ENCODE results near the gene IGF2R. TPM values are rescaled to one million over a fixed set of nuclear protein-coding genes. Genes with fewer than 3 reads are reported as not detected.

Gene IGF2R
- total RNA-seq, 1 experiment from 2014 or later, result 31.5 TPM

- ATAC-seq, result no peak
These were observed 9.5 kb upstream of the IGF2R start for GRCh38 chr6:159959165-159959975.

GRCh38 chr6:159959976-159960384 is 8.9 kb upstream of the IGF2R start:
- H3K27me3 ChIP-seq (ENCODE audit: low read length), result no peaks in the 10 kb centered on the region
- intact Hi-C loops (cut with micrococcal nuclease), result no loop called here
- H3K4me3 ChIP-seq (ENCODE audit: low read length), result no peak overlapping the region
- ATAC-seq (no peak), DNase-seq (no peak)
- H3K4me2 ChIP-seq (ENCODE audit: low read length), result no peak overlapping the region
- H3K27ac ChIP-seq (ENCODE audit: low read length), result no peak overlapping the region
- no peaks in the 10 kb centered on the region for H3K79me2 ChIP-seq (ENCODE audit: low read length)
- H3K9me2 ChIP-seq (replicated peaks; ENCODE audit: low read length), result no peaks in the 10 kb centered on the region
- H4K20me1 ChIP-seq (ENCODE audit: low read length), result no peaks in the 10 kb centered on the region
- no peaks in the 10 kb centered on the region for H3F3A ChIP-seq (ENCODE audit: low read length, unreplicated experiment)
- H3K9ac ChIP-seq (ENCODE audit: low read length), result no peak overlapping the region
- BruUV-seq (replicated peaks), result no TSS peak
- H3K9me3 ChIP-seq (ENCODE audit: low read length), result no peaks in the 10 kb centered on the region
- H3K36me3 ChIP-seq (ENCODE audit: low read depth, low read length), result no peaks in the 10 kb centered on the region
- ChIA-PET CTCF (no interaction called here), POLR2A (ENCODE audit: unreplicated experiment) (interaction anchor here (0.6 kb wide), 1 partner anchor 9 kb away, joined by 3 read pairs; no protein-coding TSS in a partner anchor)
- TF ChIP-seq EZH2phosphoT487 (IDR thresholded peaks at IDR 0.05; ENCODE audit: borderline replicate concordance, low read length) (no peak), EZH2 (IDR thresholded peaks at IDR 0.05; ENCODE audit: low read length, unreplicated experiment) (no peak), CTCF (conservative IDR thresholded peaks at IDR 0.05; ENCODE audit: low read depth, low read length) (no peak)
- H2AFZ ChIP-seq (ENCODE audit: low read length), result no peak overlapping the region
- peaks cover 12% of the 10 kb centered on the region for H3K4me1 ChIP-seq (ENCODE audit: insufficient read depth, low read length)

More at GRCh38 chr6:159959165-159959975, 9.5 kb upstream of the IGF2R start:
- Histone ChIP-seq H3F3A (ENCODE audit: low read length, unreplicated experiment) (no peaks in the 10 kb centered on the region), H3K4me3 (ENCODE audit: low read length) (no peak overlapping the region), H3K36me3 (ENCODE audit: low read depth, low read length) (no peaks in the 10 kb centered on the region), H3K9ac (ENCODE audit: low read length) (no peak overlapping the region), H3K4me1 (ENCODE audit: insufficient read depth, low read length) (peaks cover 12% of the 10 kb centered on the region), H2AFZ (ENCODE audit: low read length) (no peak overlapping the region), H4K20me1 (ENCODE audit: low read length) (no peaks in the 10 kb centered on the region), H3K79me2 (ENCODE audit: low read length) (no peaks in the 10 kb centered on the region), H3K9me2 (replicated peaks; ENCODE audit: low read length) (no peaks in the 10 kb centered on the region), H3K27me3 (ENCODE audit: low read length) (no peaks in the 10 kb centered on the region), H3K4me2 (ENCODE audit: low read length) (no peak overlapping the region), H3K9me3 (ENCODE audit: low read length) (no peaks in the 10 kb centered on the region), H3K27ac (ENCODE audit: low read length) (no peak overlapping the region)
- ChIA-PET CTCF (no interaction called here), POLR2A (ENCODE audit: unreplicated experiment) (interaction anchor here (0.6 kb wide), 1 partner anchor 10 kb away, joined by 3 read pairs; no protein-coding TSS in a partner anchor)
- no peak for DNase-seq
- no TSS peak for BruUV-seq (replicated peaks)
- TF ChIP-seq EZH2 (IDR thresholded peaks at IDR 0.05; ENCODE audit: low read length, unreplicated experiment) (no peak), CTCF (conservative IDR thresholded peaks at IDR 0.05; ENCODE audit: low read depth, low read length) (no peak), EZH2phosphoT487 (IDR thresholded peaks at IDR 0.05; ENCODE audit: borderline replicate concordance, low read length) (no peak)
- intact Hi-C loops (cut with micrococcal nuclease), result no loop called here

- Histone ChIP-seq H3K9me3 (ENCODE audit: low read length) (no peaks in the 10 kb centered on the region), H3K27ac (ENCODE audit: low read length) (no peak overlapping the region), H3F3A (ENCODE audit: low read length, unreplicated experiment) (no peaks in the 10 kb centered on the region), H3K79me2 (ENCODE audit: low read length) (no peaks in the 10 kb centered on the region), H3K4me3 (ENCODE audit: low read length) (no peak overlapping the region), H4K20me1 (ENCODE audit: low read length) (no peaks in the 10 kb centered on the region), H3K36me3 (ENCODE audit: low read depth, low read length) (no peaks in the 10 kb centered on the region), H3K4me1 (ENCODE audit: insufficient read depth, low read length) (peaks cover 12% of the 10 kb centered on the region), H3K9ac (ENCODE audit: low read length) (no peak overlapping the region), H3K9me2 (replicated peaks; ENCODE audit: low read length) (no peaks in the 10 kb centered on the region), H2AFZ (ENCODE audit: low read length) (no peak overlapping the region), H3K4me2 (ENCODE audit: low read length) (no peak overlapping the region), H3K27me3 (ENCODE audit: low read length) (no peaks in the 10 kb centered on the region)
- POLR2A ChIA-PET (ENCODE audit: unreplicated experiment), result no interaction called here
- ATAC-seq (no peak), DNase-seq (no peak)
- TF ChIP-seq EZH2 (IDR thresholded peaks at IDR 0.05; ENCODE audit: low read length, unreplicated experiment) (no peak), CTCF (conservative IDR thresholded peaks at IDR 0.05; ENCODE audit: low read depth, low read length) (no peak), EZH2phosphoT487 (IDR thresholded peaks at IDR 0.05; ENCODE audit: borderline replicate concordance, low read length) (no peak)
- intact Hi-C loops (cut with micrococcal nuclease), result no loop called here
- CTCF ChIA-PET, result no interaction called here
- BruUV-seq (replicated peaks), result no TSS peak
These were observed 8.4 kb upstream of the IGF2R start for GRCh38 chr6:159960485-159960884.
